Activated CD8-positive, alpha-beta memory T cell treated with anti-CD3 and anti-CD28 coated beads, Interleukin-2, amount 50 U/mL, for 24 hours (primary cell): Measurements from ENCODE around the gene HAO1.
"Not testable (repeated sequence)": the region's sequence is repeated elsewhere in the genome, so short reads cannot be mapped to it uniquely, and the experiment has no call there.

Experiments
- DNase-seq: peaks from one replicate; pipeline ENCODE4 v3.0.0-alpha.2; 2020; ENCODE audit errors: extremely low read depth

The HAO1 gene

DNA sequence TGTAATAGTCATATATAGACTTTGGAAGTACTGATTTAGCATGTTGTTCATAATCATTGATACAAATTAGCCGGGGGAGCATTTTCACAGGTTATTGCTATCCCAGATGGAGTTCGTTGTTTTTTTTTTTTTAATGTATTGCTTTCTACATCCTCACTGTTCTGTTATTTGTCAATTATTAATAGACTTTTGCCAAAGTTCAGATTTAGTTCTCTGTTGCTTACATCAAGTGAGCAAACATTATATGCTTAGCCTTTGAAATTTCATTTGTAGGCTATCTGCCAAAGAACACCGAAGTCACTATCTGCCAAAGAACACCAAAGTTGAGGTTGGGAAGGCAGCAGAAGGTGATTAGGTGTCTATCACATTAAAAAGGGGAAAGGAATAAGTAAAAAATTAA is at the start of gene HAO1:
TSS of gene HAO1 (minus strand) at position 118 of the 400 bp plus-strand sequence. CDS start at position 82, 36 bp downstream.
- no peak for DNase-seq

DNA sequence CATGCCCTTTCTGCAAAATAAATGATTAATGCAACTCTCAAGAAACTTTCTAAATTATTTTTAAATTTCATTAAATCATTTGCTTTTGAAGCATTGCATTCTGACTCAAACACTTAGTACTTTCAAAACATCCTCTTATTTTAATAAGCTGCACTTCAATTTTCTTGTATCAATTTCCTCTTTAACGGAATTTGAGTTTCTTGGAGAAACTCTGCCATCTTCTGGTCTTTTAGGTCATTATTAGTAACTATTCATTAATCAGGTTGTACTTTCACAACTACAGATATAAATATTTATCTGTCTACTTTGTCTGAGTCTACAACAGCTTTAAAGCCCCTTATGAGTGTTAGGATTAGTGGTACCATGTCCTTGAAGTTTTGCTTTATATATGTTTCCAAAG is 49.1 kb upstream of the HAO1 start:
- DNase-seq, result no peak

DNA sequence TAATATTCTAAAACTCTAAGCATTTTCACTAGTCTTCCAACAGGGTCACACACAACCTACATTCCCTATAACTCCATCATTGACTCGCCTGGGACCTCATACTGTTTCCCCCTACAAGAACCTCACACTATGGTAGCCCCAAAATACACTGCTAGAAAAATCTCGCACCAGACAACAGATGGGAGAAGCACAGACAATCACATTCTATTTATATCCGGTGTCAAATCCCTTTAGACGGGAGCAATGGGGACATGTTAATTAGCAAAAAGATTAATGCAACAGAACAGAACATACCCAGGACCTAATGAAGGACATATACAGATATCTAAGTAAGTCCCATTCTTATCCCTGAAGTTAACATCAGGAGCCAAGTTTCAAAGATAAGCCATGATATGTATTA is 45.7 kb upstream of the HAO1 start:
- DNase-seq, result no peak

DNA sequence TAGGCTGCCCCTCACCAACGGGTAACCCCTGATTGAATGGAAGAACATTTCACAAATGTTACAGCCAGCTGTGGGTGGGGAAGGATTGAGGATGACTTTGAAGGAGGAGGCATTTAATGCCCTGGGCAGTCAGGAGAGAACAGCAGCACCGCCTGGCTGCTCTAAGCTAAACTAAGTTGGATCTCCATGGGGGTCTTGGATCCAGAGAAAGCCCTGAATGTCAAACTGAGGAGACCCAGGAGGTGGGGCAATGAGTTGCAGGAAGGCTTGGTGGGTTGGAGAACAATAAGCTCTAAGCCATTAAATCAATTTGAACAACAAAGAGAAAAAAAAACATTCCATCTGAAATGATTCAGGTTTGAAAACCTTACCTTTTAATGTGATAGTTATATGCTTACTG is 43.9 kb upstream of the HAO1 start:
- no peak for DNase-seq

DNA sequence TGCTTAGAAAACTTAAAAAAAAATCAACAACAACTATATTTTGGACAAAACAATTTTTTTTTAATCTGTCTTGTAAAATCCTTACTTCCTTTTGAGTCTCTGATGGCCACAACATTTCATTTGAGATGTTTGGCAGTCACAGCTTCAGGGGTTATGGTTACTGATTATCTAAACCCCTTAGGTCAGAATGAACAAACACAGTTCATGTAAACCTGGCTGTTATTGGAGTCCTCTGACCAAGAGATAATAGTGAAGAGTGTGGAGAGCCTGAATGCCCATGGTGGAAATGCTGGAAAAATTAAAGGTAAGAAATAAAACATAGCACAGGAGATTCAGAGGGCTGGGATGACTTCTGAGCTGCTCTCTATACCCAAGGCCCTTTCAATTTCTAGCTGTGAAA is 41.1 kb upstream of the HAO1 start:
- DNase-seq, result no peak

GRCh38 chr20:7980332-7981046 is 40.2 kb upstream of the HAO1 start:
- DNase-seq, result no peak

DNA sequence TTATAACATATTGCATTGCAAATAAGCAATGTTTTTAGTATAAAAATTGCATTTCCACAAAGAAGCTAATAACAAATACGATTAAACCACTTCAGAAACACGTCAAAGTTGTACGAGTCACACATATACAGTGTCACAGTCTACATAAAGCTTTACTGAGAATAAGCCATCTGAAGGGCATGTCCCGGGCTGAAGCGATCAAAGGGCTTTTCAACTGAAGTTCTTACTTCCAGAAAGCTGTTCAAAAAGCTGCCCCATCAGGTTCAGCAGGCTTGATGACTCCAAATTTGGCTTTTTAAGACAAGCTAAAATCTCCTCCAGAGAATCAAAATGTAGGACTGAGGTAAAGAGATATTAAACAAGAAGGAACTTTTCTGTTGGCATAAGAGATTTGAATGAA is 37.5 kb upstream of the HAO1 start:
- no peak for DNase-seq

DNA sequence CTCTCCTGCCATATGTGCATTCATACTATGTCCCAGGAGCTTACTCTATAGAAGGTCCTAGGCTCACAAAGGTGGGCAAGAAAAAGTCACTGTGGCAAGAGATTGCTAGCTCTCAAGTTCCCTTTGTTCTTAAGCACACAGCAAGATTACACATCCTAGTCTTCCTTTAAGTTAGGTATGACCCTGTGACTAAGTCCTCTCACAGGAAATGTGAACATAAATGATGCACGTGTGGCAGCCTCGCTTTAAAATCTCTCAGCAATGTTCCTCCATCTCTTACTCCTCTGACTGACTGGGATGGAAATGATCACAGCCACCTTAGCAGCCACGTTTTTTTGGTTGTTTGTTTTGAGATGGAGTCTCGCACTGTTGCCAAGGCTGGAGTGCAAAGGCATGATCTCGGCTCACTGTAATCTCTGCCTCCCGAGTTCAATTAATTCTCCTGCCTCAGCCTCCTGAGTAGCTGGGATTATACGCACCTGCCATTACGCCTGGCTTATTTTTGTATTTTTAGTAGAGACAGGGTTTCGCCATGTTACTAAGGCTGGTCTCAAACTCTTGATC is 35.7 kb upstream of the HAO1 start:
- DNase-seq, result no peak

- DNase-seq, result no peak
These were observed 34.7 kb upstream of the HAO1 start for GRCh38 chr20:7974785-7975435.

- no peak for DNase-seq
These were observed 31.4 kb upstream of the HAO1 start for GRCh38 chr20:7971536-7972280.

DNA sequence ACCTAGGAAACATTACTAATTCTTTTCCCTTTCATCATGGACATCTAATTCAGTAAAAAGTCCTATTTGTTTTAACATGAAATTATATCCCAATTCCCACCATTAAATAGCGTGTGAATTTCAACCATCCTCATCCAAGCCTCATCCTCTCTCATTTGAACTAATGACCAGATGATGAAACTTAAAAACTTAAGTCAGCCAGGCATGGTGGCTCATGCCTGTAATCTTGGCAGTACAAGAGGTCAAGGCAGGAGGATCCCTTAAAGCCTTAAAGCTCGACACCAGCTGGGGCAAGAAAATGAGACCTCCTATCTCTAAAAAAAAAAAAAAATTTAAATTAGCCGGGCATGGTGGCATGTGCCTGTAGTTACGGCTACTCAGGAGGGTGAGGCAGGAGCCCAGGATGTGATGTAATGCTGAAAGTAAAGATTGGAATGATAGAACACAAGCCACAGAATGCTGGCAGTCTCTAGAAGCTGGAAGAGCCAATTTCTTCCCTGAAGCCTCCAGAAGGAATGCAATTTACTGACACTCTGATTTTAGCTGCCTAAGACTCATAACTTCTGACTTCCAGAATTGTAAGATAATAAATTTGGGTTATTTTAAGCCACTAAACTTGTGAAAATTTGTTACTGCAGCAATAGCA is 27.1 kb upstream of the HAO1 start:
- no peak for DNase-seq

- DNase-seq, result no peak
These were observed 25.9 kb upstream of the HAO1 start for GRCh38 chr20:7966176-7966575.

GRCh38 chr20:7959484-7959883 is 19.2 kb upstream of the HAO1 start:
- DNase-seq, result no peak

DNA sequence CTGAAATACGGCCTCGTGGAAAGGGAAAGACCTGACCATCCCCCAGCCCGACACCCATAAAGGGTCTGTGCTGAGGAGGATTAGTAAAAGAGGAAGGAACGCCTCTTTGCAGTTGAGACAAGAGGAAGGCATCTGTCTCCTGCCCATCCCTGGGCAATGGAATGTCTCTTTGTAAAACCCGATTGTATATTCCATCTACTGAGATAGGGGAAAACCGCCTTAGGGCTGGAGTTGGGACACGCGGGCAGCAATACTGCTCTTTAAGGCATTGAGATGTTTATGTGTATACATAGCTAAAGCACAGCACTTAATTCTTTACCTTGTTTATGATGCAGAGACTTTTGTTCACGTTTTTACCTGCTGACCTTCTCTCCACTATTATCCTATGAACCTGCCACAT is 16.3 kb upstream of the HAO1 start:
- DNase-seq, result not testable (repeated sequence)

- DNase-seq, result no peak
These were observed 10.1 kb upstream of the HAO1 start for GRCh38 chr20:7950387-7950786.

DNA sequence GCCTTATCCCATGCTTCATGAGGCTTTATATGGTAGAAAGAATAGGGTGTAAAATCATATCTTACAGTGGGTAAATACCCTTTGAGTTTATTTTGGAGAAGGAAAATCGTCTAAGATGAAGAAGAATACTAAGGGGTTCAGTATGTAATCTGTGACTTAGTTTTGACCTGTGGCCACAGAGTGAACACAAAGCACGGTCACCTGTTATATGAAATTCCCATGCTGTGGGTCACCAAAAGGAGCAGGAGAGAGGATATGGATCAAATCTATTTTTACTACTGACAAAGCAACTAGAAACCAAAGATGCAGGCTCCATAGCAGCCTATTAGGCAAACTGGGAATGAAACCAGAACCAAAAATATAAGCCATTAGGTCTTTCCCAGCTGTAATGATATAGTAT is 3.6 kb upstream of the HAO1 start:
- DNase-seq, result no peak

DNA sequence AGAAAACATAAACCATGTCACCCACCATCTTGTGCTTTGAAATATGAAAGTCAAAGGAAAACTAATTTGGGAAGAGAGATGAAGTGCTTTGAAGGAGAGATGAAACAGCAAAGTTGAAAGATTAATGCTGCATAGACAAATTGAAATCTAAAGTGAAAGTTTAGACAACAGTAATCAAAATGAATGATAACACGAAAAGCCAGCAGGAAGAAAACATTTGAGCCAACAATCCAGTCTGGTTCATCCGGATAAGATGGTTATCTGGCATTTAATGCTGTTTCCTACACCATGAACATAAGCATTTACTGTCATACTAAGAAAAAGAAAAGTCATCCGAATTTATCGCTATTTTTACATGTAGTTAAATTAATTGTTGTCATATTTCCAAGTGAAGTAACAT is 595 bp downstream of the HAO1 start:
- no peak for DNase-seq

GRCh38 chr20:7938058-7938457 is 2.2 kb downstream of the HAO1 start:
- no peak for DNase-seq

- no peak for DNase-seq
These were observed 2.9 kb downstream of the HAO1 start for GRCh38 chr20:7937328-7937727.

- no peak for DNase-seq
These were observed 5.2 kb downstream of the HAO1 start for GRCh38 chr20:7935027-7935551.

DNA sequence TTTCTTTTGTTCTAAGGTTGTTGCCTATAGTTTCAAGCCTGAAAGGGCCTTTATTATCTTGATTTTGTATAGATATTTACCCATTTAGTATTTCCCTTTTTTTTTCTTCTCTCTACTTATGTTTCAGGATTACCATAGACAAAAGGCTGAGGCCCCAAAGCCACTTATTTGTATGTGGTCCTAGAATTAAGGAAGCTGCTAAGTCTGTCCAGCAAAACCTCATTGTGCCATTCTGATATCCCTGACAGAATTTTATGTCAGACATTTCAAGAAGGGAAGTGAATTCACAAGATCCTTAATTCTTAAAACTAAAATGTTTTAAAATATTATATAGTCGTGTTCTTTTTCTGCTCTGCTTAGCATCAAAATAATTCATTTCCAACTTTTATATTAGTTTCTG is 6.9 kb downstream of the HAO1 start:
- DNase-seq, result no peak

DNA sequence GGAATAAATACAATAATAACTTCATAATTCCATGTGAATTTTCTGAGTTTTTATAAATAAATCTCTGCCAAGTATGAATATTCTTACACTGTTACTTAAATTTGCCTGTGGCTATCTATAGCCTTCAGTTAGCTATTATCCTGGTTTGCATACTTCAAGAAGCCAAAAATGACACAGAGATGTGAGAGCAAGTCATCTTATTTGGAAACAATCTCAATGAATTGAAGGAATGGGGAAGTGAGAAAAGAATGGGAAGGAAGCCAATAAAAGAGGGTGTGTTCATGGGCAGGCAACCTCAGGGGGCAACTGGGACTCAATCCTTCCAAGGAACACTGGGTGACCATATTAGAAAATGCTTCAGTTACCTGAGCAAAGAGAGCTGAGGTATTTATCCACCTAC is 9.9 kb downstream of the HAO1 start:
- no peak for DNase-seq
